ENCODE results near the gene CRK.

DNA sequence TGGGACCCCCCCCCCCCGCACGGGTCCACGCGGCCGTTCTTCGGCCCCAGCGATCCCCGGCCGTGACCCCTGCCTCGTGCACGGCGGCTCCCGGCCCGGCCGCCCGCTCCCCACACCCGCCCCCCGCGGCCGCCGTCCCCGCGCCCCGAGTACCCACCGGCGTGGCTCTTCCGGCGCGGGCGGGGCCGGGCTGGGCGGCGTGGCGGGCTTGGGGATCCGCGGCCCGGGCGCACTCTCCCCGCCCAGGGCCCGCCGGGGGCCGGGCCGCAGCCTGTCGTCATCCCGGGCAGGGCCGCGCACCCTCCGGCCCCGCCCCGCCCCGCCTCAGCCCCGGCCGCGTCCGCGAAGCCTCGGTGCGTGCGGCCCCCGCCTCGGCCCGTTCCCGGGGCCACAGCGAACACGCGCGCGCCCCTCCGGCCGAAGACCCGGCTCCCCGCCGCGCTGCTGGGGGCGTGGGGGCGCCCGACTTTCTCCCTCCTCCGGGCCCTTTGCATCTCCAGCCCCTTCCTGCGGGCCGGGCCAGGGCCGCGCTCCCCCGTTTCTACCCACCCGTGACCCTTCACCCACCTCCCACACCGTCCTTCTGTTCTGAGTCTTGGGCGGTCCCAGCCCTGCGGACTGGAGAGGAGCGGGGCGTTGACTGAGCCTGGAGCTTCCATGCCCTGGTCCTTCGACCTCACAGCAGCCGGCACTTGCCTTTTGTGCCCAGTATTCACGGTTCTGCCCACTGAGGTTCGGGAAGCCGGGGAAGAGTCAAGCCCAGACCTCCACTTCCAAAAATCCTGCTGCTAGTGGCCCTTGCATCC is 35.6 kb upstream of the CRK start:
- TF ChIP-seq, protein P1, sequence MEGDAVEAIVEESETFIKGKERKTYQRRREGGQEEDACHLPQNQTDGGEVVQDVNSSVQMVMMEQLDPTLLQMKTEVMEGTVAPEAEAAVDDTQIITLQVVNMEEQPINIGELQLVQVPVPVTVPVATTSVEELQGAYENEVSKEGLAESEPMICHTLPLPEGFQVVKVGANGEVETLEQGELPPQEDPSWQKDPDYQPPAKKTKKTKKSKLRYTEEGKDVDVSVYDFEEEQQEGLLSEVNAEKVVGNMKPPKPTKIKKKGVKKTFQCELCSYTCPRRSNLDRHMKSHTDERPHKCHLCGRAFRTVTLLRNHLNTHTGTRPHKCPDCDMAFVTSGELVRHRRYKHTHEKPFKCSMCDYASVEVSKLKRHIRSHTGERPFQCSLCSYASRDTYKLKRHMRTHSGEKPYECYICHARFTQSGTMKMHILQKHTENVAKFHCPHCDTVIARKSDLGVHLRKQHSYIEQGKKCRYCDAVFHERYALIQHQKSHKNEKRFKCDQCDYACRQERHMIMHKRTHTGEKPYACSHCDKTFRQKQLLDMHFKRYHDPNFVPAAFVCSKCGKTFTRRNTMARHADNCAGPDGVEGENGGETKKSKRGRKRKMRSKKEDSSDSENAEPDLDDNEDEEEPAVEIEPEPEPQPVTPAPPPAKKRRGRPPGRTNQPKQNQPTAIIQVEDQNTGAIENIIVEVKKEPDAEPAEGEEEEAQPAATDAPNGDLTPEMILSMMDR (conservative IDR thresholded peaks at IDR 0.05), result no peak
- TF ChIP-seq EZH2 (IDR thresholded peaks at IDR 0.05; ENCODE audit: low read depth), result no peak
